Heart left ventricle (tissue), 16 donors: ENCODE results near the gene YEATS2. TPM values are rescaled to one million over a fixed set of nuclear protein-coding genes. Genes with fewer than 3 reads are reported as not detected.
"Not testable (repeated sequence)": the region's sequence is repeated elsewhere in the genome, so short reads cannot be mapped to it uniquely, and the experiment has no call there.

Source experiments
- ATAC-seq, 4 donors: fragments of 200-7000 bp; cut with Tn5 transposase; one replicate each; pipeline ENCODE4 v1.9.1; 2020 to 2022; ENCODE audit warnings: moderate library complexity in 4 of 4, mild to moderate bottlenecking in 3 of 4, moderate number of reproducible peaks in 1 of 4
- DNase-seq, 5 donors: peaks; one replicate each; pipeline ENCODE4 v3.0.0-alpha.2; 2020
- H3K27ac ChIP-seq, 12 donors: fragments of 200-600 bp; sonication (generic) in 4 of 12; one replicate each; pipeline versions ENCODE4 v1.5.0 to v1.8.0; 2016 to 2022; ENCODE audit warnings: mild to moderate bottlenecking in 2 of 12
- H3K27me3 ChIP-seq, 9 donors: fragments of 200-600 bp; sonication (generic) in 2 of 9; one replicate each; pipeline versions ENCODE4 v1.5.1 to v1.8.0; 2016 to 2022; ENCODE audit warnings: mild to moderate bottlenecking in 3 of 9
- H3K36me3 ChIP-seq, 9 donors: fragments of 200-600 bp; sonication (generic) in 2 of 9; one replicate each; pipeline versions ENCODE4 v1.5.0 to v1.8.0; 2018 to 2022; ENCODE audit warnings: mild to moderate bottlenecking in 2 of 9
- H3K4me1 ChIP-seq, 12 donors: fragments of 200-600 bp; sonication (generic) in 4 of 12; one replicate each; pipeline versions ENCODE4 v1.5.0 to v1.8.0; 2016 to 2022; ENCODE audit warnings: mild to moderate bottlenecking in 3 of 12
- H3K4me3 ChIP-seq, 12 donors: fragments of 200-600 bp; sonication (generic) in 4 of 12; one replicate each; pipeline versions ENCODE4 v1.5.0 to v1.8.0; 2017 to 2022; ENCODE audit warnings: mild to moderate bottlenecking in 9 of 12, moderate library complexity in 4 of 12
- H3K9me3 ChIP-seq, 12 donors: fragments of 200-600 bp; sonication (generic) in 4 of 12; one replicate each; pipeline versions ENCODE4 v1.5.0 to v1.8.0; 2016 to 2022; ENCODE audit warnings: mild to moderate bottlenecking in 1 of 12
- CTCF ChIP-seq, 12 donors: fragments of 200-600 bp; sonication (generic) in 4 of 12; IDR thresholded peaks; one replicate each; pipeline versions ENCODE4 v1.5.0 to v1.8.0; 2018 to 2022; ENCODE audit warnings: antibody characterized with exemption in 12 of 12, mild to moderate bottlenecking in 5 of 12
- POLR2A ChIP-seq, 2 donors: fragments of 450-650 bp; IDR thresholded peaks; one replicate each; pipeline ENCODE4 v1.6.1; 2017; ENCODE audit warnings: antibody characterized with exemption in 2 of 2, mild to moderate bottlenecking in 2 of 2, moderate library complexity in 2 of 2
- WGBS, 4 donors: extraction: QIAGEN DNeasy Blood & Tissue Kit in 2 of 4; methylation state at CpG; one replicate each; pipeline versions ENCODE4 v1.1.5 to v1.1.7; 2013 to 2018; 5-methylcytosine and 5-hydroxymethylcytosine counted together
- intact Hi-C, 10 donors: fragments of 100-400 bp; cut with DNase I; formaldehyde crosslinking; loops; one replicate each; pipeline versions ENCODE4 v1.11.1 to v1.14.2; 2022
- polyA plus RNA-seq, 2 donors: library from polyadenylated mRNA; stranded (reverse); fragments of 200-250 nt; gene quantifications; one replicate each; pipeline ENCODE4 v1.2.3, GENCODE V29; 2013
- total RNA-seq, 9 donors: library from RNA; depleted of rRNA in 2 of 9; stranded (reverse); fragments of >200 nt in 2 of 9; fragmentation: NEBNext Ultra II Directional in 3 of 9; extraction: Animal tissue kit (Norgen Biotek cat#: 25700) in 3 of 9; gene quantifications; one replicate each; pipeline versions ENCODE4 v1.1.0 to v1.2.4, GENCODE V29; 2016 to 2023
- donor health status: ischemic (EF 13 %, LVEDD 7.1; RV severe dilation, severe dysfunction).
- donor health status: healthy with polysubstance abuse.
- donor health status: DM: no; HTN: yes; CAD: no.
- donor health status: DM: no; HTN: no; CAD: no.
- donor health status: ischemic (EF 25% LVEDD 6.9; RV normal size, moderate dysfunction).
- donor health status: ischemic (EF 25% LVEDD 5.7; RV mildly dilated, moderate dysfunction).
- donor health status: healthy.
- donor health status: DM: yes; HTN: yes; CAD: no.
- donor health status: ischemic (EF 35%, LVEDD 5.7; RV mildly dilated, moderate dysfunction).
- donor health status: nonischemic (EF 11% LVEDD 7.7; RV severe dilation, severe dysfunction).
- donor health status: DM: yes; HTN: yes; CAD: no.
- donor health status: PGD.
- donor health status: ischemic (EF 29% LVEDD 5.4; RV normal size, mild dysfunction).
- donor health status: nonischemic (EF 23%, LVEDD 6.1; RV moderate dilation, normal function).

YEATS2 gene
- total and polyA plus RNA-seq, 11 donors: 3.2 to 21.2 (median 9.8) TPM

DNA sequence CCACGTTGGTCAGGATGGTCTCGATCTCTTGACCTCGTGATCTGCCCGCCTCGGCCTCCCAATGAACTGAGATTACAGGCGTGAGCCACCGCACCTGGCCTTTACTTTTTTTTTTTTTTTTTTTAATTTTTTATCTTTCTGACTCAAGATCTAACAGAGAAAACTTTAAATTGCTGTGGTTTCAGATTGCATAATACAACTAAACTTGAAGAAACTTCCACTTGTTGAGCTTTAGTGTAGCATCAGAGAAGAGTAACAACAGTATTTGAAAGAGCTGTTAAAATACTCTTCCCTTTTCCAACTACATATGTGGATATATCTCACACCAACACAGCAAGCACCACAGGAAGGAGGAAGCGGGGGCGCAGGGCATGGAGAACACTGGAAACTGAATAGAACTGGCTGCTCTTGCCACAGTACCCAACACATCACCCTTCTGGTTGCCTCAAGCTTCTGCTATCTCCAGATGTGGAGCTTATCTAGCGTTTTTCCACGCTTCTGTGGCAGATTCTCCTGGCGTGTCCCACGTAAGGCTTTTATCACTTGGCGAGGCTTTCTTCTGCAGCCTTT, 82.4 kb downstream of the YEATS2 start:
- no peak for DNase-seq
- peaks cover 0 to 54% (median 9%) of the 10 kb centered on the region in 12 donors for H3K4me1 ChIP-seq
- TF ChIP-seq POLR2A (IDR thresholded peaks at IDR 0.05) (no peak), CTCF (IDR thresholded peaks at IDR 0.05) (no peak)
- WGBS, 4 donors: 88 to 92% (median 90%) methylated on average over 14 of the region's 14 CpGs
- intact Hi-C loops: no loop called here
- H3K27me3 ChIP-seq: no peaks in the 10 kb centered on the region
- peak overlapping the region in 1 of 12 donors; percentile 42 for H3K27ac ChIP-seq
- H3K9me3 ChIP-seq: no peaks in the 10 kb centered on the region
- H3K4me3 ChIP-seq: no peak overlapping the region
- H3K36me3 ChIP-seq: peaks cover 0 to 97% (median 83%) of the 10 kb centered on the region in 9 donors
- no peak for ATAC-seq

- Histone ChIP-seq H3K27me3 (no peaks in the 10 kb centered on the region), H3K4me1 (peaks cover 0 to 43% (median 6%) of the 10 kb centered on the region in 12 donors), H3K36me3 (peaks cover 0 to 95% (median 80%) of the 10 kb centered on the region in 9 donors), H3K9me3 (no peaks in the 10 kb centered on the region), H3K27ac (no peak overlapping the region), H3K4me3 (no peak overlapping the region)
- intact Hi-C loops: no loop called here
- DNase-seq (no peak), ATAC-seq (no peak)
- TF ChIP-seq POLR2A (IDR thresholded peaks at IDR 0.05) (no peak), CTCF (IDR thresholded peaks at IDR 0.05) (no peak)
- WGBS, 4 donors: 94 to 96% (median 96%) methylated on average over 6 of the region's 6 CpGs
These were observed 83.6 kb downstream of the YEATS2 start for GRCh38 chr3:183781246-183781645.

GRCh38 chr3:183782576-183783276, 85.1 kb downstream of the YEATS2 start:
- Histone ChIP-seq H3K27ac (no peak overlapping the region), H3K4me1 (peaks cover 0 to 36% (median 5%) of the 10 kb centered on the region in 12 donors), H3K36me3 (peaks cover 0 to 95% (median 80%) of the 10 kb centered on the region in 9 donors), H3K27me3 (no peaks in the 10 kb centered on the region), H3K4me3 (no peak overlapping the region), H3K9me3 (no peaks in the 10 kb centered on the region)
- TF ChIP-seq POLR2A (IDR thresholded peaks at IDR 0.05): no peak
- DNase-seq (no peak), ATAC-seq (no peak)
- intact Hi-C loops: no loop called here
- WGBS, 4 donors: 52 to 53% (median 53%) methylated on average over 7 of the region's 7 CpGs

- peaks cover 0 to 36% (median 5%) of the 10 kb centered on the region in 12 donors for H3K4me1 ChIP-seq
- intact Hi-C loops, H3K4me3 ChIP-seq, H3K9me3 ChIP-seq, H3K27me3 ChIP-seq, ATAC-seq, DNase-seq: not testable (repeated sequence)
- peak overlapping the region in 1 of 12 donors; percentile 66 for H3K27ac ChIP-seq
- 77 to 91% (median 77%) methylated on average over 10 of the region's 10 CpGs for WGBS, 4 donors
- H3K36me3 ChIP-seq: peaks cover 0 to 88% (median 80%) of the 10 kb centered on the region in 9 donors
These were observed 86.9 kb downstream of the YEATS2 start for GRCh38 chr3:183784503-183784902.

DNA sequence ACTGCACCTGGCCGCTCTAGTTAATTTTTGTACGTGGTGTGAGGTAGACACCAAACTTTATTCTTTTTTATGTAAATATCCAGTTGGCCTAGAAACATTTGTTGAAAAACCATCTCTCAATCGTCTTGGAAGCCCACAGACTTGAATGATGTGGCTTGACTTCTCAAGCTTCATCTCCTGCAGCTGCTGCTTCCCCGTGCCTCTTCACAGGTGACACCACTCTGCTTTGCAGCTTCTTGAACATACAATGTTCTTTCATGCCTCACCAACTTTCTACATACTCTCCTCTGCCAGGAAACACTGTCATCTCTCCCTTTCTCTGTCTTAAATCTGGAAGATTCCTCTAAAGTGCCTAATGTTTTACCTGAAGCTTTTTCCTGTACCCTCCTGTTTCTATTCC, 92.2 kb downstream of the YEATS2 start:
- intact Hi-C loops: no loop called here
- Histone ChIP-seq H3K9me3 (no peaks in the 10 kb centered on the region), H3K4me1 (peaks cover 0 to 3% (median 0%) of the 10 kb centered on the region in 12 donors), H3K4me3 (no peak overlapping the region), H3K27ac (no peak overlapping the region), H3K27me3 (no peaks in the 10 kb centered on the region), H3K36me3 (peaks cover 0 to 96% (median 87%) of the 10 kb centered on the region in 9 donors)
- no peak for DNase-seq
- no peak for TF ChIP-seq CTCF (IDR thresholded peaks at IDR 0.05)
- TF ChIP-seq POLR2A (IDR thresholded peaks at IDR 0.05): no peak
- WGBS, 4 donors: 91 to 97% (median 93%) methylated on average over 4 of the region's 4 CpGs
- ATAC-seq: no peak
